Measurements from ENCODE around the gene PIK3C3.

DNA sequence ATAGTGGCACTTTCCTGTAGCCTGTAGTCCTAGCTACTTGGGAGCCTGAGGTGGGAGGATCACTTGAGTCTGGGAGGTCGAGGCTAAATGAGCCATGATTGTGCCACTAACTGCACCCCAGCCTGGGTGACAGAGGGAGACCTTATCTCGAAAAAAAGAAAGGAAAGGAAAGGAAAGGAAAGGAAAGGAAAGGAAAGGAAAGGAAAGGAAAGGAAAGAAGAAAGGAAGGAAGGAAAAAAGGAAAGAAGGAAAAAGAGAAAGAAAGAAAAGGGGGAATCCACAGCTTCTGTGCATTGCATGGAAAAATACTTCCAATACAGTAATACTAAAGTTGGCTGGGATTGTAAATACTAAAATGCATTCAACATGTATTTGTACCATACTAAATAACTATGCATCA is 12.8 kb upstream of the PIK3C3 start:
- TF ChIP-seq, protein P1, sequence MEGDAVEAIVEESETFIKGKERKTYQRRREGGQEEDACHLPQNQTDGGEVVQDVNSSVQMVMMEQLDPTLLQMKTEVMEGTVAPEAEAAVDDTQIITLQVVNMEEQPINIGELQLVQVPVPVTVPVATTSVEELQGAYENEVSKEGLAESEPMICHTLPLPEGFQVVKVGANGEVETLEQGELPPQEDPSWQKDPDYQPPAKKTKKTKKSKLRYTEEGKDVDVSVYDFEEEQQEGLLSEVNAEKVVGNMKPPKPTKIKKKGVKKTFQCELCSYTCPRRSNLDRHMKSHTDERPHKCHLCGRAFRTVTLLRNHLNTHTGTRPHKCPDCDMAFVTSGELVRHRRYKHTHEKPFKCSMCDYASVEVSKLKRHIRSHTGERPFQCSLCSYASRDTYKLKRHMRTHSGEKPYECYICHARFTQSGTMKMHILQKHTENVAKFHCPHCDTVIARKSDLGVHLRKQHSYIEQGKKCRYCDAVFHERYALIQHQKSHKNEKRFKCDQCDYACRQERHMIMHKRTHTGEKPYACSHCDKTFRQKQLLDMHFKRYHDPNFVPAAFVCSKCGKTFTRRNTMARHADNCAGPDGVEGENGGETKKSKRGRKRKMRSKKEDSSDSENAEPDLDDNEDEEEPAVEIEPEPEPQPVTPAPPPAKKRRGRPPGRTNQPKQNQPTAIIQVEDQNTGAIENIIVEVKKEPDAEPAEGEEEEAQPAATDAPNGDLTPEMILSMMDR (IDR thresholded peaks at IDR 0.05), result no peak
- TF ChIP-seq POLR2A (IDR thresholded peaks at IDR 0.05), result no peak

All from adrenal gland (tissue), 5 donors.